Activated CD8-positive, alpha-beta memory T cell treated with anti-CD3 and anti-CD28 coated beads for 36 hours (primary cell): ENCODE measurements around the gene KCNK15. TPM values are rescaled to one million over a fixed set of nuclear protein-coding genes. Genes with fewer than 3 reads are reported as not detected.

Experiments used
- CTCF ChIA-PET: fragments of 350-600 bp; sonication (Branson Sonifier 250); formaldehyde crosslinking; loops from one replicate; lab custom pipeline; 2021; ENCODE audit warnings: antibody characterized with exemption; lab: Charles Lee
- POLR2A ChIA-PET: fragments of 350-600 bp; sonication (Branson Sonifier 250); formaldehyde crosslinking; loops from one replicate; lab custom pipeline; 2021; ENCODE audit warnings: antibody characterized with exemption; lab: Charles Lee
- total RNA-seq, 2 experiments: library from RNA; stranded (reverse); gene quantifications; one replicate each; pipeline ENCODE4 v1.2.3, GENCODE V29; 2021

KCNK15 gene
- total RNA-seq, 2 experiments from 2014 or later: 0.27 to 0.30 TPM

DNA sequence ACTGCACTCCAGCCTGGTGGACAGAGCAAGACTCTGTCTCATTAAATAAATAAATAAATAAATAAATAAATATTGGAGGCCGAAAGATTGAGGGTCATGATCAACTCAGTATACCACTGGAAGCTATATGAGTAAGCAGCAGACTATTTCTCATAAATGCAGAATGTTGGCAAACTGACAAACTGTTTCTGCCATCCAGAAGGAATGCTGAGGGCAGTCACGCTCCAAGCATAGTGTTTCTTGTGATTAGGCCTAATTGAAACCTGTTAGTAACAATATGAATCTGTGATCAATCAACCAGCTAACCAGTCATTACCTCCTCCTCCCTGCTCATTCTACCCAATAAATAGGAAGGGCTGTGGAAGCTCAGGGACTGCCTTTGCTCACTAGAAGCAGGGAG lies 15.2 kb upstream of the KCNK15 start:
- ChIA-PET CTCF (interaction anchor here (1.1 kb wide), 1 partner anchor 9 kb away, joined by 4 read pairs; no protein-coding TSS in a partner anchor), POLR2A (no interaction called here)

GRCh38 chr20:44731657-44732056 lies 14.0 kb upstream of the KCNK15 start:
- ChIA-PET POLR2A (interaction anchor here (0.6 kb wide), 1 partner anchor 12 kb away, joined by 3 read pairs; no protein-coding TSS in a partner anchor), CTCF (interaction anchor here (1.1 to 2.3 kb wide), 2 partner anchors 46 to 48 kb away, joined by 6 to 19 read pairs; no protein-coding TSS in a partner anchor)

DNA sequence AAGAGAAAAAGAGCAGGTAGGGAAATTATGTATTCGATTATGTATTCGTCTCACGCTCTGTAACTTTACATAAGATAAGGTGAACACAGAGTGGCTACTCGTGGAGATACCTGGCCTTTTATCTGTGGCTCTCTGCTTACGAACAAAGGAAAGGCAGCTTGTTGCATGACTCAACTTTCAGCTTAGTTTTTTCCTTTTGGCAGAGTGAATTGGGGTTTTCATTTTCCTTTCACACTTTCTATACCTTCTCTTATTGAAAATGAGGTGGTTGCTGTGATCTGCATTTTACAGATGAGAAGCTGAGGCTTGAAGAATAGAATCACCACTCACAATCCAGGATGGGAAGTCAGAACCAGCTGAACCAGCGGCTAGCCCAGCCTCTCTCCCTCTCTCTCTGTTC lies 13.3 kb upstream of the KCNK15 start:
- ChIA-PET CTCF (interaction anchor here (0.6 to 2.3 kb wide), 5 partner anchors 16 to 134 kb away, joined by 3 to 19 read pairs (median 4); no protein-coding TSS in a partner anchor), POLR2A (no interaction called here)

- ChIA-PET CTCF (interaction anchor here (0.6 to 2.3 kb wide), 5 partner anchors 14 to 50 kb away, joined by 3 to 19 read pairs (median 4); no protein-coding TSS in a partner anchor), POLR2A (no interaction called here)
Measured at GRCh38 chr20:44733341-44734069, 12.2 kb upstream of the KCNK15 start.

GRCh38 chr20:44734938-44735337 lies 10.7 kb upstream of the KCNK15 start:
- CTCF ChIA-PET: interaction anchor here (0.9 to 1.3 kb wide), 2 partner anchors 12 to 49 kb away, joined by 3 read pairs; no protein-coding TSS in a partner anchor
- POLR2A ChIA-PET: no interaction called here

GRCh38 chr20:44735816-44736169 lies 9.9 kb upstream of the KCNK15 start:
- CTCF ChIA-PET: no interaction called here
- POLR2A ChIA-PET: no interaction called here

- ChIA-PET POLR2A (interaction anchor here (0.5 kb wide), 1 partner anchor 8 kb away, joined by 5 read pairs; no protein-coding TSS in a partner anchor), CTCF (no interaction called here)
Measured at GRCh38 chr20:44736170-44737021, 9.3 kb upstream of the KCNK15 start.

GRCh38 chr20:44737116-44737515 lies 8.5 kb upstream of the KCNK15 start:
- POLR2A ChIA-PET: no interaction called here
- CTCF ChIA-PET: no interaction called here

GRCh38 chr20:44738813-44739477 lies 6.7 kb upstream of the KCNK15 start:
- ChIA-PET POLR2A (no interaction called here), CTCF (interaction anchor here (1.3 to 1.7 kb wide), 2 partner anchors 9 to 56 kb away, joined by 7 to 8 read pairs; no protein-coding TSS in a partner anchor)

- ChIA-PET CTCF (no interaction called here), POLR2A (no interaction called here)
Measured at GRCh38 chr20:44739942-44740341, 5.7 kb upstream of the KCNK15 start.

GRCh38 chr20:44742304-44743079 lies 3.2 kb upstream of the KCNK15 start:
- CTCF ChIA-PET: no interaction called here
- POLR2A ChIA-PET: no interaction called here

GRCh38 chr20:44743080-44743701 lies 2.5 kb upstream of the KCNK15 start:
- CTCF ChIA-PET: no interaction called here

GRCh38 chr20:44743916-44744655 lies 1.6 kb upstream of the KCNK15 start:
- ChIA-PET CTCF (no interaction called here), POLR2A (interaction anchor here (0.7 kb wide), 1 partner anchor 13 kb away, joined by 3 read pairs; no protein-coding TSS in a partner anchor)

More at GRCh38 chr20:44743080-44743701, 2.5 kb upstream of the KCNK15 start:
- POLR2A ChIA-PET: no interaction called here

GRCh38 chr20:44745122-44745597 lies 505 bp upstream of the KCNK15 start:
- ChIA-PET POLR2A (no interaction called here), CTCF (no interaction called here)

DNA sequence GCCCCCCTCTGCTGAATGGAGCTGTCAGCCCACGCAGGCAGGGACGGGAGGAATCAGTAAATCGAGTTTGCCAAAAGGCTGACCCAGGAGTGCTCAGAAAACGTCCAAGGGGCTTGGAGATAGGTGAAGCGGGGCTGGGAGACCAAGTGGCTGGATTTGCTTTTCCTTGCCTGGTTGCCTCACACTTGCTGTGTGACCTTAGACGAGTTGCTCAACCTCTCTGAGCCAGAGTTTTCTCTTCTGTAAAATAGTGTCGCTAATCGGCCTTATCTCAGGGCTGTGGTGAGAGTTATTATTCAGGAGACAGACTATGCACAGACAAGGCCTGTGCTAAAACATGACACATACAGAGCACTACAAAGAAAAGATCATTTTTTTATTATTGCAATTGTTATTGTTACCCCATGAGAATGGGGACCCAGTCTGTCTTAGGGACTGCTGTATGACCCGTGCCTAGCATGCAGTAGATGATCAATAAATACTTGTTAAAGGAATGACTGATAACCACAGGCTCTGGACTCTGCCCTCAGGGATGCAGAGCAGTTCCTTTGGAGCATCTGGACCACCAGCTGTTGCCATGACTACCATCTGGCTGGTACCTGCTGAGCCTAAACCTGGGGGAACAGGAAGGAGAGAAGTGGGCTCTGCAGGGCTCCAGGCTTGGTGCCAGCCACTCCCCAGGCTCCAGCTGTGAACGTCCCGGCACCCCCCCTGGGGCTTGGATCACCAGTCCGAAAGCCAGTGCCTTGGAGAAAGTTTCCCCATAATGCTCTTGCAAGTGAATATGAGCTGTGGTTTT lies 901 bp downstream of the KCNK15 start:
- ChIA-PET POLR2A (no interaction called here), CTCF (interaction anchor here (0.7 to 1.1 kb wide), 2 partner anchors 11 to 83 kb away, joined by 3 read pairs; no protein-coding TSS in a partner anchor)
